ENCODE measurements around the gene SMYD1.

Gene SMYD1

GRCh38 chr2:88051792-88052191, 15.8 kb upstream of the SMYD1 start:
- H3K9ac ChIP-seq (ENCODE audit: low read depth, low read length, poor library complexity), result no peak overlapping the region
- no peak for DNase-seq (ENCODE audit: low spot score)
- H2BK15ac ChIP-seq (ENCODE audit: low read length), result no peak overlapping the region
- H3K4ac ChIP-seq (ENCODE audit: low read length), result no peak overlapping the region
- no peaks in the 10 kb centered on the region for H3K79me1 ChIP-seq (ENCODE audit: low read depth, low read length)
- no peak overlapping the region for H2AFZ ChIP-seq (ENCODE audit: low read length)
- H3K23ac ChIP-seq (ENCODE audit: low read depth, low read length, poor library complexity), result no peak overlapping the region
- H3K27ac ChIP-seq (replicated peaks; ENCODE audit: low read length), result no peak overlapping the region
- no CpG with 5 or more reads among the region's 2 CpGs for WGBS, 2 donors (ENCODE audit: extremely low coverage in 2 of 2, insufficient read length in 2 of 2, insufficient replicate concordance in 1 of 2)
- H2AK5ac ChIP-seq (ENCODE audit: low read depth, low read length), result no peak overlapping the region
- peaks cover 0 to 62% of the 10 kb centered on the region in 2 donors for H3K36me3 ChIP-seq (replicated peaks in 1 of 2; ENCODE audit: control insufficient read depth in 2 of 2, insufficient read depth in 2 of 2, low read length in 2 of 2)
- H2BK5ac ChIP-seq (ENCODE audit: low read length), result no peak overlapping the region
- H3K4me3 ChIP-seq (ENCODE audit: low read length in 2 of 2), result no peak overlapping the region
- peaks cover 7 to 12% of the 10 kb centered on the region in 2 donors for H3K4me1 ChIP-seq (ENCODE audit: control insufficient read depth in 2 of 2, insufficient read depth in 1 of 2, low read depth in 1 of 2, low read length in 2 of 2)
- no peak overlapping the region for H2BK120ac ChIP-seq (ENCODE audit: low read depth, low read length)
- no peaks in the 10 kb centered on the region for H3K9me3 ChIP-seq (replicated peaks in 1 of 2; ENCODE audit: control insufficient read depth in 2 of 2, insufficient read depth in 1 of 2, low read depth in 1 of 2, low read length in 2 of 2)
- H3K27me3 ChIP-seq (ENCODE audit: control insufficient read depth in 3 of 3, insufficient read depth in 3 of 3, low read depth in 1 of 3, low read length in 3 of 3), result no peaks in the 10 kb centered on the region
- no peak overlapping the region for H4K8ac ChIP-seq (ENCODE audit: low read depth, low read length)
- H3K14ac ChIP-seq (ENCODE audit: low read length), result no peak overlapping the region
- H2BK12ac ChIP-seq (ENCODE audit: low read length), result no peak overlapping the region
- no peak overlapping the region for H3K18ac ChIP-seq (ENCODE audit: low read length)
- H4K91ac ChIP-seq (ENCODE audit: low read depth, low read length, poor library complexity), result no peak overlapping the region
- no peak overlapping the region for H3K4me2 ChIP-seq (ENCODE audit: insufficient read depth, low read length, poor library complexity, severe bottlenecking)

- Histone ChIP-seq H4K91ac (ENCODE audit: low read depth, low read length, poor library complexity) (no peak overlapping the region), H3K79me1 (ENCODE audit: low read depth, low read length) (no peaks in the 10 kb centered on the region), H3K4me3 (ENCODE audit: low read length in 2 of 2) (no peak overlapping the region), H2BK5ac (ENCODE audit: low read length) (no peak overlapping the region), H3K4me1 (ENCODE audit: control insufficient read depth in 2 of 2, insufficient read depth in 1 of 2, low read depth in 1 of 2, low read length in 2 of 2) (peaks cover 7 to 12% of the 10 kb centered on the region in 2 donors), H3K9ac (ENCODE audit: low read depth, low read length, poor library complexity) (no peak overlapping the region), H2AFZ (ENCODE audit: low read length) (no peak overlapping the region), H3K4me2 (ENCODE audit: insufficient read depth, low read length, poor library complexity, severe bottlenecking) (no peak overlapping the region), H4K8ac (ENCODE audit: low read depth, low read length) (no peak overlapping the region), H3K27me3 (ENCODE audit: control insufficient read depth in 3 of 3, insufficient read depth in 3 of 3, low read depth in 1 of 3, low read length in 3 of 3) (no peaks in the 10 kb centered on the region), H2AK5ac (ENCODE audit: low read depth, low read length) (no peak overlapping the region), H3K9me3 (replicated peaks in 1 of 2; ENCODE audit: control insufficient read depth in 2 of 2, insufficient read depth in 1 of 2, low read depth in 1 of 2, low read length in 2 of 2) (no peaks in the 10 kb centered on the region), H2BK15ac (ENCODE audit: low read length) (no peak overlapping the region), H3K27ac (replicated peaks; ENCODE audit: low read length) (no peak overlapping the region), H3K36me3 (replicated peaks in 1 of 2; ENCODE audit: control insufficient read depth in 2 of 2, insufficient read depth in 2 of 2, low read length in 2 of 2) (peaks cover 0 to 59% of the 10 kb centered on the region in 2 donors), H2BK12ac (ENCODE audit: low read length) (no peak overlapping the region), H3K18ac (ENCODE audit: low read length) (no peak overlapping the region), H3K23ac (ENCODE audit: low read depth, low read length, poor library complexity) (no peak overlapping the region), H3K4ac (ENCODE audit: low read length) (no peak overlapping the region), H2BK120ac (ENCODE audit: low read depth, low read length) (no peak overlapping the region), H3K14ac (ENCODE audit: low read length) (no peak overlapping the region)
- WGBS, 2 donors (ENCODE audit: extremely low coverage in 2 of 2, insufficient read length in 2 of 2, insufficient replicate concordance in 1 of 2), result no CpG with 5 or more reads among the region's 1 CpG
- no peak for DNase-seq (ENCODE audit: low spot score)
Observed at GRCh38 chr2:88053296-88053695, 14.3 kb upstream of the SMYD1 start.

- no peaks in the 10 kb centered on the region for H3K79me1 ChIP-seq (ENCODE audit: low read depth, low read length)
- no peak overlapping the region for H4K8ac ChIP-seq (ENCODE audit: low read depth, low read length)
- no peak overlapping the region for H2BK15ac ChIP-seq (ENCODE audit: low read length)
- H3K9me3 ChIP-seq (replicated peaks in 1 of 2; ENCODE audit: control insufficient read depth in 2 of 2, insufficient read depth in 1 of 2, low read depth in 1 of 2, low read length in 2 of 2), result no peaks in the 10 kb centered on the region
- no peaks in the 10 kb centered on the region for H3K27me3 ChIP-seq (ENCODE audit: control insufficient read depth in 3 of 3, insufficient read depth in 3 of 3, low read depth in 1 of 3, low read length in 3 of 3)
- no peak overlapping the region for H3K4ac ChIP-seq (ENCODE audit: low read length)
- peak overlapping the region; percentile 78 to 98 for H3K4me3 ChIP-seq (ENCODE audit: low read length in 2 of 2)
- no peak overlapping the region for H3K9ac ChIP-seq (ENCODE audit: low read depth, low read length, poor library complexity)
- WGBS, 2 donors (ENCODE audit: extremely low coverage in 2 of 2, insufficient read length in 2 of 2, insufficient replicate concordance in 1 of 2), result no CpG with 5 or more reads among the region's 10 CpGs
- H2BK5ac ChIP-seq (ENCODE audit: low read length), result no peak overlapping the region
- DNase-seq (ENCODE audit: low spot score), result no peak
- H4K91ac ChIP-seq (ENCODE audit: low read depth, low read length, poor library complexity), result no peak overlapping the region
- H3K18ac ChIP-seq (ENCODE audit: low read length), result no peak overlapping the region
- H2BK120ac ChIP-seq (ENCODE audit: low read depth, low read length), result no peak overlapping the region
- H3K36me3 ChIP-seq (replicated peaks in 1 of 2; ENCODE audit: control insufficient read depth in 2 of 2, insufficient read depth in 2 of 2, low read length in 2 of 2), result peaks cover 0 to 51% of the 10 kb centered on the region in 2 donors
- H2AFZ ChIP-seq (ENCODE audit: low read length), result no peak overlapping the region
- peaks cover 7 to 12% of the 10 kb centered on the region in 2 donors for H3K4me1 ChIP-seq (ENCODE audit: control insufficient read depth in 2 of 2, insufficient read depth in 1 of 2, low read depth in 1 of 2, low read length in 2 of 2)
- no peak overlapping the region for H3K23ac ChIP-seq (ENCODE audit: low read depth, low read length, poor library complexity)
- H3K14ac ChIP-seq (ENCODE audit: low read length), result no peak overlapping the region
- H3K27ac ChIP-seq (replicated peaks; ENCODE audit: low read length), result no peak overlapping the region
- H2AK5ac ChIP-seq (ENCODE audit: low read depth, low read length), result no peak overlapping the region
- H2BK12ac ChIP-seq (ENCODE audit: low read length), result no peak overlapping the region
- H3K4me2 ChIP-seq (ENCODE audit: insufficient read depth, low read length, poor library complexity, severe bottlenecking), result peak overlapping the region; percentile 61
Observed at GRCh38 chr2:88053934-88054781, 13.5 kb upstream of the SMYD1 start.

- H3K14ac ChIP-seq (ENCODE audit: low read length), result no peak overlapping the region
- peak overlapping the region; percentile 68 for H3K4ac ChIP-seq (ENCODE audit: low read length)
- H3K4me3 ChIP-seq (ENCODE audit: low read length in 2 of 2), result peak overlapping the region; percentile 78 to 98
- peak overlapping the region; percentile 89 for H3K9ac ChIP-seq (ENCODE audit: low read depth, low read length, poor library complexity)
- H3K79me1 ChIP-seq (ENCODE audit: low read depth, low read length), result no peaks in the 10 kb centered on the region
- peak overlapping the region; percentile 68 for H3K27ac ChIP-seq (replicated peaks; ENCODE audit: low read length)
- no peaks in the 10 kb centered on the region for H3K27me3 ChIP-seq (ENCODE audit: control insufficient read depth in 3 of 3, insufficient read depth in 3 of 3, low read depth in 1 of 3, low read length in 3 of 3)
- H3K4me1 ChIP-seq (ENCODE audit: control insufficient read depth in 2 of 2, insufficient read depth in 1 of 2, low read depth in 1 of 2, low read length in 2 of 2), result peaks cover 7 to 12% of the 10 kb centered on the region in 2 donors
- H2BK12ac ChIP-seq (ENCODE audit: low read length), result no peak overlapping the region
- no peak overlapping the region for H2BK120ac ChIP-seq (ENCODE audit: low read depth, low read length)
- no peak overlapping the region for H4K91ac ChIP-seq (ENCODE audit: low read depth, low read length, poor library complexity)
- no CpG with 5 or more reads among the region's 25 CpGs for WGBS, 2 donors (ENCODE audit: extremely low coverage in 2 of 2, insufficient read length in 2 of 2, insufficient replicate concordance in 1 of 2)
- H2AK5ac ChIP-seq (ENCODE audit: low read depth, low read length), result no peak overlapping the region
- H3K36me3 ChIP-seq (replicated peaks in 1 of 2; ENCODE audit: control insufficient read depth in 2 of 2, insufficient read depth in 2 of 2, low read length in 2 of 2), result peaks cover 0 to 44% of the 10 kb centered on the region in 2 donors
- H3K18ac ChIP-seq (ENCODE audit: low read length), result peak overlapping the region; percentile 95
- H3K9me3 ChIP-seq (replicated peaks in 1 of 2; ENCODE audit: control insufficient read depth in 2 of 2, insufficient read depth in 1 of 2, low read depth in 1 of 2, low read length in 2 of 2), result no peaks in the 10 kb centered on the region
- H2BK15ac ChIP-seq (ENCODE audit: low read length), result no peak overlapping the region
- no peak overlapping the region for H3K23ac ChIP-seq (ENCODE audit: low read depth, low read length, poor library complexity)
- H2BK5ac ChIP-seq (ENCODE audit: low read length), result peak overlapping the region; percentile 62
- peak overlapping the region; percentile 61 for H3K4me2 ChIP-seq (ENCODE audit: insufficient read depth, low read length, poor library complexity, severe bottlenecking)
- peak overlapping the region; percentile 95 for H2AFZ ChIP-seq (ENCODE audit: low read length)
- no peak for DNase-seq (ENCODE audit: low spot score)
- no peak overlapping the region for H4K8ac ChIP-seq (ENCODE audit: low read depth, low read length)
Observed at GRCh38 chr2:88054782-88055370, 12.7 kb upstream of the SMYD1 start.
